Gastrocnemius medialis (tissue), 4 donors: ENCODE data around the gene EFNB3. TPM values are rescaled to one million over a fixed set of nuclear protein-coding genes. Genes with fewer than 3 reads are reported as not detected.

Source experiments
- ATAC-seq, 2 donors: fragments of 150-250 bp; one replicate each; pipeline ENCODE4 v1.9.1; 2016
- DNase-seq, 2 donors: peaks; one replicate each; pipeline ENCODE4 v3.0.0-alpha.2; 2019
- H3K27ac ChIP-seq, 4 donors: fragments of 200-600 bp; sonication (generic); 1 replicate in 1 of 4; 2 replicates in 3 of 4; pipeline ENCODE4 v1.5.1; 2016 to 2018; ENCODE audit warnings: mild to moderate bottlenecking in 2 of 4, moderate library complexity in 1 of 4
- H3K27me3 ChIP-seq, 3 donors: fragments of 200-600 bp; sonication (generic) in 2 of 3; 1 replicate in 1 of 3; 2 replicates in 2 of 3; pipeline versions ENCODE4 v1.5.1 to v1.6.0; 2016 to 2019; ENCODE audit warnings: mild to moderate bottlenecking in 1 of 3, moderate library complexity in 1 of 3
- H3K36me3 ChIP-seq, 2 donors: fragments of 200-600 bp; sonication (generic) in 1 of 2; one replicate each; pipeline ENCODE4 v1.5.1; 2017 to 2018
- H3K4me1 ChIP-seq, 2 donors: fragments of 200-600 bp; sonication (generic) in 1 of 2; one replicate each; pipeline ENCODE4 v1.5.1; 2016 to 2017; ENCODE audit warnings: mild to moderate bottlenecking in 2 of 2
- H3K4me3 ChIP-seq, 4 donors: fragments of 200-600 bp; sonication (generic) in 3 of 4; 1 replicate in 1 of 4; 2 replicates in 3 of 4; pipeline ENCODE4 v1.5.1; 2016 to 2019; ENCODE audit warnings: mild to moderate bottlenecking in 2 of 4
- H3K9me3 ChIP-seq, 3 donors: fragments of 200-600 bp; sonication (generic) in 2 of 3; 1 replicate in 1 of 3; 2 replicates in 2 of 3; pipeline ENCODE4 v1.5.1; 2016 to 2019
- CTCF ChIP-seq, 5 experiments: fragments of 450-650 bp in 3 of 5; fragments of 200-600 bp in 2 of 5; sonication (generic) in 2 of 5; IDR thresholded peaks in 4 of 5; conservative IDR thresholded peaks in 1 of 5; 1 replicate in 4 of 5; 2 replicates in 1 of 5; pipeline ENCODE4 v1.5.1; 2016 to 2019; ENCODE audit warnings: antibody characterized with exemption in 5 of 5, mild to moderate bottlenecking in 3 of 5, moderate library complexity in 3 of 5
- POLR2A ChIP-seq, 2 donors: fragments of 450-650 bp; IDR thresholded peaks; one replicate each; pipeline ENCODE4 v1.6.1; 2017; ENCODE audit warnings: antibody characterized with exemption in 2 of 2, mild to moderate bottlenecking in 2 of 2, moderate library complexity in 2 of 2
- in situ Hi-C, 4 donors: fragments of 200-750 bp; cut with MboI; loops; one replicate each; pipeline versions ENCODE4 v1.15.0 to v1.8.0; 2017; ENCODE audit warnings: low sequenced_read_pairs in 4 of 4
- intact Hi-C: fragments of 100-400 bp; cut with DNase I; formaldehyde crosslinking; loops from one replicate; pipeline ENCODE4 v1.15.1; 2023; ENCODE audit warnings: low total_unique reads
- total RNA-seq, 4 donors: library from RNA; depleted of rRNA; stranded (reverse); fragments of >200 nt; gene quantifications; one replicate each; pipeline versions ENCODE4 v1.1.0 to v1.2.3, GENCODE V29; 2016

EFNB3 gene
- total RNA-seq, 4 donors from 2014 or later: 0.13 to 0.46 (median 0.31) TPM; not detected in 1

DNA sequence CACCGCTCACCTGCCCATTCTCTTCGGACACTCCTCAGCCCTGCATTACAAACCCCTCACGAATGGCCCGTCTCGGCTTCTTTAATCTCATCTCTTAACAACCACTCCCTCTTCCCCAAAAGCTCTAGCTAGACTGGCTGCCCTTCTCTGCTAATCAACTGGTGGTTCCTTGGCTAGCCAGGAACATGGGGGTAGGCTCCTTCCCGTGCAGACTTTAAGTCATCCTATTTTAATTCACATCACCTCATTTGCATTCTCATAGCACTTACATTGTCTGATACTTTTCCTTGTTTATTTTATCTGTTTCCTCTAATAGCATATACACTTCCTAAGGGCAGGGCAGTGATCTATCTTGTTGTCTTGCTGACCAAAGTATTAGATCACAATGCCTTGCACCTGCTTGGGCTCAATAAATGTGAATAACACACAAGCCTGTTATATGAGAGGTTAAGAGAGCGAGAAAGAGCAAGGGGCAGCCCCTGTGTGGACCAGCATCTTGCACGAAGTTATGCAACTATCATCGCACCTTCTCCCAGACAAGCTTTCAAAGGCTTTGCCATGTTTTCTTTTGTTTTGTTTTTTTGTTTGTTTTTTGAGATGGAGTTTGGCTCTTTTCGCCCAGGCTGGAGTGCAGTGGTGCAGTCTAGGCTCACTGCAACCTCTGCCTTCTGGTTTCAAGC, 27.5 kb upstream of the EFNB3 start:
- no peak for ATAC-seq
- H3K9me3 ChIP-seq: no peaks in the 10 kb centered on the region
- TF ChIP-seq CTCF (IDR thresholded peaks at IDR 0.05 in 4 of 5, conservative IDR thresholded peaks at IDR 0.05 in 1 of 5) (no peak), POLR2A (IDR thresholded peaks at IDR 0.05) (no peak)
- DNase-seq: no peak
- H3K4me1 ChIP-seq: no peaks in the 10 kb centered on the region
- H3K27me3 ChIP-seq: no peaks in the 10 kb centered on the region
- peaks cover 5 to 34% of the 10 kb centered on the region in 2 donors for H3K36me3 ChIP-seq
- intact Hi-C loops (no loop called here), in situ Hi-C loops (loop anchor here in 2 of 4 donors (25.0 kb wide), 1 partner anchor 165 kb away; no protein-coding TSS in a partner anchor)
- no peak overlapping the region for H3K27ac ChIP-seq
- H3K4me3 ChIP-seq: no peak overlapping the region

DNA sequence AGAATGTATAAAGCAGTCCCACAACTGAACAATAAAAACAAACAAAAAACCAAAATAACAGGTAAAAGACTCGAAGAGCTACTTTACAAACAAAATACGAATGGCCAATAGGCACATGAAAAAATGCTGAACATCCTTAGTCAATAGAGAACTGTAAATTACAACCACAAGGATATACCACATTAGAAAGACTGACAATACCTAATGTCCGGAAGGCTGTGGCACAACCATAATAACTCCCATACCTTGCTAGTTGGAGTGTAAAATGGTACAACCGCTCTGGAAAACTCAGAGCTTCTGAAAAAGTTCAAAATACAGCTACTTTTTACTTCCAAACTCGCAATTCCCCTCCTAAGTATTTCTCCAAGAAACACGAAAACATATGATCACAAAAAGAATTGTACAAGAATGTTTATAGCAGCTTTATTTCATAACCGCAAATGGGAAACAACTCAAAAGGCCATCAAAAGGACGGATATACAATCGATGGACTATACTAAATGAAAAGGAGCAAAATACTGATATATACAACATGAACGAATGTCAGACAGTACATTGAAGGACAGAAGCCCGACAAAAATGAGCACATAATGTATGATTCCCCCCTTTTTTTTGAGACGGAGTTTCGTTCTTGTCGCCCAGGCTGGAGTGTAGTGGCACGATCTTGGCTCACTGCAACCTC, 20.0 kb upstream of the EFNB3 start:
- ATAC-seq: no peak
- Histone ChIP-seq H3K4me3 (peak overlapping the region; percentile 80 to 96 (median 90)), H3K4me1 (peaks cover 26 to 34% of the 10 kb centered on the region in 2 donors), H3K27me3 (no peaks in the 10 kb centered on the region), H3K9me3 (no peaks in the 10 kb centered on the region), H3K36me3 (peaks cover 0 to 6% of the 10 kb centered on the region in 2 donors), H3K27ac (peak overlapping the region; percentile 94 to 97 (median 94))
- in situ Hi-C loops: loop anchor here in 3 of 4 donors (5.0 to 25.0 kb wide), 2 partner anchors 58 to 173 kb away; partner anchors contain the start of gene SAT2 (in 3 of the 3)
- DNase-seq: no peak
- TF ChIP-seq POLR2A (IDR thresholded peaks at IDR 0.05) (no peak), CTCF (IDR thresholded peaks at IDR 0.05 in 4 of 5, conservative IDR thresholded peaks at IDR 0.05 in 1 of 5) (no peak)
- intact Hi-C loops: loop anchor here (5.0 to 10.0 kb wide), 2 partner anchors 280 to 433 kb away; partner anchors contain the start of genes CTDNEP1, ELP5, NLGN2 and TMEM256

GRCh38 chr17:7685533-7686221, 19.3 kb upstream of the EFNB3 start:
- Histone ChIP-seq H3K36me3 (peaks cover 0 to 12% of the 10 kb centered on the region in 2 donors), H3K9me3 (no peaks in the 10 kb centered on the region), H3K27ac (peak overlapping the region; percentile 94 to 97 (median 94)), H3K4me3 (peak overlapping the region; percentile 80 to 96 (median 90)), H3K27me3 (no peaks in the 10 kb centered on the region), H3K4me1 (peaks cover 26 to 34% of the 10 kb centered on the region in 2 donors)
- in situ Hi-C loops (loop anchor here in 2 of 4 donors (5.0 to 25.0 kb wide), 2 partner anchors 58 to 173 kb away; partner anchors contain the start of gene SAT2 (in 2 of the 2)), intact Hi-C loops (loop anchor here (1.0 to 10.0 kb wide), 4 partner anchors 113 to 433 kb away; partner anchors contain the start of genes CTDNEP1, ELP5, NLGN2 and SENP3)
- DNase-seq: peak; percentile 83 to 90
- no peak for TF ChIP-seq CTCF (IDR thresholded peaks at IDR 0.05 in 4 of 5, conservative IDR thresholded peaks at IDR 0.05 in 1 of 5)
- peak in 1 of 2 donors; percentile 51 for TF ChIP-seq POLR2A (IDR thresholded peaks at IDR 0.05)
- peak; percentile 63 for ATAC-seq
